Subcutaneous adipose tissue (tissue), 4 donors: ENCODE measurements around the gene DNAH9. TPM values are rescaled to one million over a fixed set of nuclear protein-coding genes. Genes with fewer than 3 reads are reported as not detected.

Source experiments
- CTCF ChIP-seq: fragments of 450-650 bp; IDR thresholded peaks from one replicate; pipeline ENCODE4 v1.5.1; 2016; ENCODE audit warnings: low read depth, mild to moderate bottlenecking, control low read depth, antibody characterized with exemption, moderate library complexity
- total RNA-seq, 4 donors: library from RNA; depleted of rRNA; stranded (reverse); fragments of >200 nt; gene quantifications; one replicate each; pipeline ENCODE4 v1.1.0, GENCODE V29; 2016

The DNAH9 gene
- total RNA-seq, 4 donors from 2014 or later = 1.5 to 8.9 (median 4.1) TPM

GRCh38 chr17:11742886-11743285 is 144.6 kb downstream of the DNAH9 start:
- TF ChIP-seq CTCF = no peak

GRCh38 chr17:11744696-11745095 is 146.4 kb downstream of the DNAH9 start:
- no peak for TF ChIP-seq CTCF

GRCh38 chr17:11747441-11747840 is 149.2 kb downstream of the DNAH9 start:
- TF ChIP-seq CTCF = no peak

GRCh38 chr17:11757815-11758214 is 159.5 kb downstream of the DNAH9 start:
- TF ChIP-seq CTCF = no peak

GRCh38 chr17:11768106-11768505 is 169.8 kb downstream of the DNAH9 start:
- TF ChIP-seq CTCF = no peak

- no peak for TF ChIP-seq CTCF
Observed at GRCh38 chr17:11768981-11769380, 170.7 kb downstream of the DNAH9 start.

GRCh38 chr17:11772031-11772430 is 173.8 kb downstream of the DNAH9 start:
- TF ChIP-seq CTCF = no peak

- TF ChIP-seq CTCF = no peak
Observed at GRCh38 chr17:11779892-11780291, 181.6 kb downstream of the DNAH9 start.
